GM19193 (cell line): ENCODE results near the gene RASA2.

Source experiments
- POLR2A ChIP-seq: IDR thresholded peaks from 4 replicates; pipeline ENCODE4 v1.6.1; 2011; ENCODE audit not compliant: insufficient read depth, insufficient read length; ENCODE audit errors: extremely low read depth

The RASA2 gene

GRCh38 chr3:141486746-141487520, at the start of gene RASA2:
Gene RASA2 (plus strand): TSS chr3:141487027. CDS start chr3:141487084, 57 bp downstream.
- peak; percentile 85 for TF ChIP-seq POLR2A

- TF ChIP-seq POLR2A: no peak
These were observed 47.2 kb upstream of the RASA2 start for GRCh38 chr3:141439589-141439988.

- no peak for TF ChIP-seq POLR2A
These were observed 45.9 kb upstream of the RASA2 start for GRCh38 chr3:141440942-141441341.

- no peak for TF ChIP-seq POLR2A
These were observed 45.2 kb upstream of the RASA2 start for GRCh38 chr3:141441381-141442364.

- TF ChIP-seq POLR2A: no peak
These were observed 44.4 kb upstream of the RASA2 start for GRCh38 chr3:141442446-141442845.

- TF ChIP-seq POLR2A: no peak
These were observed 43.9 kb upstream of the RASA2 start for GRCh38 chr3:141442914-141443313.

GRCh38 chr3:141444586-141445285, 42.1 kb upstream of the RASA2 start:
- TF ChIP-seq POLR2A: no peak

- no peak for TF ChIP-seq POLR2A
These were observed 40.8 kb upstream of the RASA2 start for GRCh38 chr3:141445990-141446389.

GRCh38 chr3:141446737-141447136, 40.1 kb upstream of the RASA2 start:
- no peak for TF ChIP-seq POLR2A

- no peak for TF ChIP-seq POLR2A
These were observed 39.4 kb upstream of the RASA2 start for GRCh38 chr3:141447383-141447782.

GRCh38 chr3:141448606-141449220, 38.1 kb upstream of the RASA2 start:
- TF ChIP-seq POLR2A: no peak

- TF ChIP-seq POLR2A: no peak
These were observed 37.4 kb upstream of the RASA2 start for GRCh38 chr3:141449424-141449823.

GRCh38 chr3:141450727-141451375, 36.0 kb upstream of the RASA2 start:
- no peak for TF ChIP-seq POLR2A

GRCh38 chr3:141452045-141452444, 34.8 kb upstream of the RASA2 start:
- TF ChIP-seq POLR2A: no peak
